B cell (primary cell): ENCODE measurements around the gene MATR3. TPM values are rescaled to one million over a fixed set of nuclear protein-coding genes. Genes with fewer than 3 reads are reported as not detected.

ENCODE experiments used
- ATAC-seq: fragments of 200-7000 bp; cut with Tn5 transposase; one replicate; pipeline ENCODE4 v1.10.0; 2021; ENCODE audit warnings: low read depth, mild to moderate bottlenecking, moderate number of reproducible peaks, moderate library complexity
- CTCF ChIA-PET: fragments of 350-600 bp; sonication (Branson Sonifier 250); formaldehyde crosslinking; loops from one replicate; lab custom pipeline; 2021; ENCODE audit warnings: antibody characterized with exemption, inconsistent platforms; lab: Charles Lee
- POLR2A ChIA-PET: fragments of 350-600 bp; sonication (Branson Sonifier 250); formaldehyde crosslinking; loops from one replicate; lab custom pipeline; 2021; ENCODE audit warnings: antibody characterized with exemption; lab: Charles Lee
- DNase-seq: peaks from one replicate; pipeline ENCODE4 v3.0.0; 2013
- H2AFZ ChIP-seq: 2 replicates; pipeline ENCODE4 v1.6.1; 2012; ENCODE audit warnings: mild to moderate bottlenecking, low read depth, low read length; ENCODE audit not compliant: insufficient read depth, poor library complexity, severe bottlenecking
- H3K27ac ChIP-seq, 2 donors: 1 replicate in 1 of 2; 2 replicates in 1 of 2; pipeline ENCODE4 v1.5.1; 2012 to 2013; ENCODE audit warnings: low read length in 2 of 2, mild to moderate bottlenecking in 2 of 2, moderate library complexity in 1 of 2
- H3K27me3 ChIP-seq, 4 experiments: fragments of 200-600 bp in 1 of 4; sonication (generic) in 1 of 4; replicated peaks in 1 of 4; 1 replicate in 2 of 4; 2 replicates in 2 of 4; pipeline versions ENCODE4 v1.6.1 to v1.7.0; 2013 to 2016; ENCODE audit warnings: low read length in 3 of 4, mild to moderate bottlenecking in 2 of 4, mixed read lengths in 1 of 4, moderate library complexity in 1 of 4; ENCODE audit not compliant: insufficient read depth in 4 of 4, control insufficient read depth in 3 of 4; ENCODE audit errors: control extremely low read depth in 1 of 4
- H3K36me3 ChIP-seq, 2 experiments: replicated peaks in 1 of 2; 1 replicate in 1 of 2; 2 replicates in 1 of 2; pipeline versions ENCODE4 v1.6.1 to v1.7.1; 2013; ENCODE audit warnings: low read length in 1 of 2; ENCODE audit not compliant: insufficient read depth in 2 of 2, control insufficient read depth in 1 of 2; ENCODE audit errors: control extremely low read depth in 1 of 2, extremely low read depth in 1 of 2
- H3K4me1 ChIP-seq, 2 donors: fragments of 200-600 bp in 1 of 2; sonication (generic) in 1 of 2; 1 replicate in 1 of 2; 2 replicates in 1 of 2; pipeline versions ENCODE4 v1.5.1 to v1.6.1; 2013 to 2017; ENCODE audit warnings: low read length in 2 of 2; ENCODE audit not compliant: control insufficient read depth in 2 of 2, insufficient read depth in 2 of 2
- H3K4me2 ChIP-seq: replicated peaks from 2 replicates; pipeline ENCODE3; 2012; ENCODE audit warnings: mild to moderate bottlenecking, low read depth, low read length; ENCODE audit not compliant: poor library complexity, severe bottlenecking
- H3K4me3 ChIP-seq, 5 experiments: fragments of 200-600 bp in 1 of 5; sonication (generic) in 1 of 5; 1 replicate in 3 of 5; 2 replicates in 2 of 5; pipeline versions ENCODE4 v1.5.1 to v1.7.0; 2011 to 2016; ENCODE audit warnings: low read length in 4 of 5, mild to moderate bottlenecking in 4 of 5, low read depth in 2 of 5, control low read depth in 1 of 5, moderate library complexity in 1 of 5; ENCODE audit not compliant: insufficient read depth in 1 of 5; ENCODE audit errors: control extremely low read depth in 1 of 5, extremely low read depth in 1 of 5
- H3K79me2 ChIP-seq: fragments of 200-600 bp; sonication (generic); one replicate; pipeline ENCODE4 v1.6.0; 2016; ENCODE audit warnings: low read length; ENCODE audit not compliant: control insufficient read depth, insufficient read depth
- H3K9ac ChIP-seq: fragments of 200-600 bp; sonication (generic); 2 replicates; pipeline ENCODE4 v1.6.1; 2017; ENCODE audit warnings: mild to moderate bottlenecking, low read length, moderate library complexity
- H3K9me3 ChIP-seq, 3 donors: one replicate each; pipeline versions ENCODE4 v1.6.1 to v1.7.1; 2013; ENCODE audit warnings: low read length in 2 of 3; ENCODE audit not compliant: control insufficient read depth in 2 of 3, insufficient read depth in 1 of 3; ENCODE audit errors: control extremely low read depth in 1 of 3
- H4K20me1 ChIP-seq: 2 replicates; pipeline ENCODE4 v1.6.0; 2012; ENCODE audit warnings: mild to moderate bottlenecking, low read length; ENCODE audit not compliant: insufficient read depth, control insufficient read depth, poor library complexity, severe bottlenecking
- H3K27ac Mint-ChIP-seq: one replicate; pipeline ENCODE4 v1.8.0; 2021; ENCODE audit warnings: mixed read lengths
- H3K27me3 Mint-ChIP-seq: one replicate; pipeline ENCODE4 v1.8.0; 2021; ENCODE audit warnings: mixed read lengths
- H3K4me1 Mint-ChIP-seq: one replicate; pipeline ENCODE4 v1.8.0; 2021; ENCODE audit warnings: mixed read lengths
- H3K4me3 Mint-ChIP-seq: one replicate; pipeline ENCODE4 v1.8.0; 2021; ENCODE audit warnings: mixed read lengths
- H3K9me3 Mint-ChIP-seq: one replicate; pipeline ENCODE4 v1.8.0; 2022; ENCODE audit warnings: mixed read lengths; ENCODE audit not compliant: insufficient read depth
- EZH2 ChIP-seq: IDR thresholded peaks from 2 replicates; pipeline ENCODE4 v1.6.1; 2012; ENCODE audit warnings: borderline replicate concordance, low read depth, mild to moderate bottlenecking, moderate library complexity, low read length; ENCODE audit not compliant: insufficient read depth, poor library complexity, severe bottlenecking
- WGBS: methylation state at CpG from one replicate; pipeline ENCODE4 v1.1.5; 2013; ENCODE audit warnings: missing lambda C conversion rate; ENCODE audit not compliant: insufficient coverage; 5-methylcytosine and 5-hydroxymethylcytosine counted together
- intact Hi-C: fragments of 100-400 bp; cut with micrococcal nuclease; formaldehyde crosslinking; loops from one replicate; pipeline ENCODE4 v1.10.0; 2022
- polyA plus RNA-seq: library from polyadenylated mRNA; depleted of rRNA; stranded (reverse); fragments of >200 nt; gene quantifications from 2 replicates; pipeline ENCODE4 v1.2.3, GENCODE V29; 2012
- total RNA-seq, 2 donors: library from RNA; stranded (reverse); fragments of 120-200 nt in 1 of 2; gene quantifications; 1 replicate in 1 of 2; 2 replicates in 1 of 2; pipeline versions ENCODE4 v1.2.3 to v1.2.4, GENCODE V29; 2013 to 2022
- TF ChIP-seq, protein P1 (sequence below): fragments of 200-600 bp; IDR thresholded peaks from one replicate; pipeline ENCODE4 v1.8.0; 2022; ENCODE audit warnings: antibody characterized with exemption, mild to moderate bottlenecking

MATR3 gene
- total and polyA plus RNA-seq, 2 donors (not counting 1 experiment from before 2014, with no cell fraction given), result 76.7 to 243 TPM

DNA sequence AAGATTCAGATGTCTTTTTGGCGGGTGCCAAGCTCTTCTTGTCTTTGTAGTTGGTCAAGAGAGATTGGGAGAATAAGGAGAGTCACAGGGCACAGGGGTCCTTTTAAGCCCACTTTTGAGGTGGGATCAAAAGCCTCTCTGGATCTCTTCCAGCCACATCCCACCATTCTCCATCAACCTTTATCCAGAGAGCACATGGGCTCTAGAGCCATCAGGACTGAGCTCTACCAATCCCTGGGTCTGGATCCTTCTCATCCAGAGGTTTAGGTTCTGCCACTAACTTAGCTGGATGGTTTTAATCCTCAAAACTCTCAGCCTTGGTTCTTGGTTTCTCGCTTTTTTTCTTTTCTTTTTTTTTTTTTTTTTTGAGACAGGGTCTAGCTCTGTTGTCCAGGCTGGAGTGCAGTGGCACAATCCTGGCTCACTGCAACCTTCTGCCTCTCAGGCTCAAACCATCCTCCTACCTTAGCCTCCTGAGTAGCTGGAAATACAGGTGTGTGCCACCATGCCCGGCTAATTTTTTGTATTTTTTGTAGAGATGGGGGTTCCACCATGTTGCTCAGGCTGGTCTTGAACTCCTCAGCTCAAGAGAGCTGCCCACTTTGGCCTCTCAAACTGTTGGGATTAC is 44.6 kb upstream of the MATR3 start:
- DNase-seq (no peak), ATAC-seq (no peak)
- Histone ChIP-seq H3K36me3 (no peaks in the 10 kb centered on the region), H3K4me1 (no peaks in the 10 kb centered on the region), H3K9me3 (no peaks in the 10 kb centered on the region), H3K4me3 (no peak overlapping the region), H3K27me3 (no peaks in the 10 kb centered on the region), H3K4me2 (no peak overlapping the region), H3K79me2 (no peaks in the 10 kb centered on the region), H2AFZ (no peak overlapping the region), H3K9ac (no peak overlapping the region), H3K27ac (no peak overlapping the region), H4K20me1 (no peaks in the 10 kb centered on the region)
- no peak overlapping the region for H3K4me3 Mint-ChIP-seq
- H3K27me3 Mint-ChIP-seq, result no peaks in the 10 kb centered on the region
- ChIA-PET POLR2A (no interaction called here), CTCF (interaction anchor here (0.7 to 1.2 kb wide), 3 partner anchors 12 to 146 kb away, joined by 3 to 4 read pairs (median 3); partner anchors contain the start of gene PROB1)
- WGBS, result 88% methylated on average over 2 of the region's 3 CpGs
- H3K4me1 Mint-ChIP-seq, result peaks cover 2% of the 10 kb centered on the region
- TF ChIP-seq, protein P1, sequence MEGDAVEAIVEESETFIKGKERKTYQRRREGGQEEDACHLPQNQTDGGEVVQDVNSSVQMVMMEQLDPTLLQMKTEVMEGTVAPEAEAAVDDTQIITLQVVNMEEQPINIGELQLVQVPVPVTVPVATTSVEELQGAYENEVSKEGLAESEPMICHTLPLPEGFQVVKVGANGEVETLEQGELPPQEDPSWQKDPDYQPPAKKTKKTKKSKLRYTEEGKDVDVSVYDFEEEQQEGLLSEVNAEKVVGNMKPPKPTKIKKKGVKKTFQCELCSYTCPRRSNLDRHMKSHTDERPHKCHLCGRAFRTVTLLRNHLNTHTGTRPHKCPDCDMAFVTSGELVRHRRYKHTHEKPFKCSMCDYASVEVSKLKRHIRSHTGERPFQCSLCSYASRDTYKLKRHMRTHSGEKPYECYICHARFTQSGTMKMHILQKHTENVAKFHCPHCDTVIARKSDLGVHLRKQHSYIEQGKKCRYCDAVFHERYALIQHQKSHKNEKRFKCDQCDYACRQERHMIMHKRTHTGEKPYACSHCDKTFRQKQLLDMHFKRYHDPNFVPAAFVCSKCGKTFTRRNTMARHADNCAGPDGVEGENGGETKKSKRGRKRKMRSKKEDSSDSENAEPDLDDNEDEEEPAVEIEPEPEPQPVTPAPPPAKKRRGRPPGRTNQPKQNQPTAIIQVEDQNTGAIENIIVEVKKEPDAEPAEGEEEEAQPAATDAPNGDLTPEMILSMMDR, result no peak
- no peak for TF ChIP-seq EZH2
- intact Hi-C loops, result no loop called here
- no peaks in the 10 kb centered on the region for H3K9me3 Mint-ChIP-seq
- H3K27ac Mint-ChIP-seq, result no peak overlapping the region

DNA sequence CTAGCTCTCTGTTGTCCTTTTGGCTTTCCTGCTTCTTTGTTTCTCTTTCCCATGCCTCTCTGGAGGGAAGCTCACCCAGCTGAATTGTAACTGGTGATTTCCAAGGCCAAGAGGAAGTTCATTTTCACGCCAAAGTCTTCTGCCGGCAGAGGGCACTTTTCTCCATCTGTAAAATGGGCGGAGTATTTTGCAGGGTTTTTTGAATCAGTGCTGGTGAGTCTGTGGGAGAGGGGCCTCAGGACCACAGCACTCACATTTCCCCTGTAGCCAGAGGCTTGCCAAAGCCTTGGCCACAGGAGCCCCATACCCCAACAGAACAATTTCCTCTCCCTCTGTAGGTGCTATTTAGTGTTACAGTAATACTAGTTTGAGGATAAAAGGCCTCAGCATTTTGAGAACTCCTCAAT is 42.3 kb upstream of the MATR3 start:
- POLR2A ChIA-PET, result no interaction called here
- Histone ChIP-seq H3K9me3 (no peaks in the 10 kb centered on the region), H4K20me1 (no peaks in the 10 kb centered on the region), H3K36me3 (no peaks in the 10 kb centered on the region), H2AFZ (peak overlapping the region; percentile 40), H3K4me3 (no peak overlapping the region), H3K27me3 (no peaks in the 10 kb centered on the region), H3K9ac (no peak overlapping the region), H3K79me2 (no peaks in the 10 kb centered on the region), H3K4me1 (no peaks in the 10 kb centered on the region), H3K4me2 (no peak overlapping the region), H3K27ac (no peak overlapping the region)
- Mint-ChIP-seq H3K4me3 (no peak overlapping the region), H3K27me3 (peaks cover 3% of the 10 kb centered on the region), H3K27ac (no peak overlapping the region), H3K4me1 (peaks cover 2% of the 10 kb centered on the region), H3K9me3 (no peaks in the 10 kb centered on the region)
- WGBS, result 17% methylated on average over 2 of the region's 3 CpGs
- intact Hi-C loops, result loop anchor here (1.0 kb wide), 2 partner anchors 141 to 262 kb away; no protein-coding TSS in a partner anchor
- peak; percentile 63 for DNase-seq
- peak; percentile 41 for ATAC-seq
- TF ChIP-seq EZH2, result no peak
- TF ChIP-seq, protein P1, result peak; percentile 59
- CTCF ChIA-PET, result interaction anchor here (0.7 to 2.0 kb wide), 26 partner anchors 9 to 609 kb away, joined by 3 to 8 read pairs (median 4); partner anchors contain the start of genes MATR3 and PAIP2
